COLO829 (cell line): ENCODE measurements around the gene RFPL2.
"Not testable (repeated sequence)": the region's sequence is repeated elsewhere in the genome, so short reads cannot be mapped to it uniquely, and the experiment has no call there.

Source experiments
- DNase-seq: peaks from one replicate; pipeline ENCODE4 v3.0.0; 2012; ENCODE audit warnings: low spot score

The RFPL2 gene

GRCh38 chr22:32164075-32164860, 40.6 kb downstream of the RFPL2 start:
- DNase-seq = no peak

- not testable (repeated sequence) for DNase-seq
Measured at GRCh38 chr22:32160411-32160810, 44.5 kb downstream of the RFPL2 start.

GRCh38 chr22:32158712-32159533, 46.0 kb downstream of the RFPL2 start, which contains the start of gene C22orf42:
Gene C22orf42 (minus strand): TSS chr22:32159303. CDS start chr22:32159215, 88 bp downstream.
- no peak for DNase-seq

- DNase-seq = not testable (repeated sequence)
Measured at GRCh38 chr22:32157632-32158031, 47.2 kb downstream of the RFPL2 start.

- not testable (repeated sequence) for DNase-seq
Measured at GRCh38 chr22:32154727-32155126, 50.1 kb downstream of the RFPL2 start.

GRCh38 chr22:32151641-32152040, 53.2 kb downstream of the RFPL2 start:
- not testable (repeated sequence) for DNase-seq

GRCh38 chr22:32150647-32151046, 54.2 kb downstream of the RFPL2 start:
- not testable (repeated sequence) for DNase-seq

- DNase-seq = not testable (repeated sequence)
Measured at GRCh38 chr22:32148372-32148771, 56.5 kb downstream of the RFPL2 start.

- DNase-seq = not testable (repeated sequence)
Measured at GRCh38 chr22:32147128-32147527, 57.7 kb downstream of the RFPL2 start.

GRCh38 chr22:32144496-32145274, 60.2 kb downstream of the RFPL2 start:
- DNase-seq = no peak

- no peak for DNase-seq
Measured at GRCh38 chr22:32142600-32142999, 62.3 kb downstream of the RFPL2 start.

- not testable (repeated sequence) for DNase-seq
Measured at GRCh38 chr22:32140688-32141087, 64.2 kb downstream of the RFPL2 start.
